NT2/D1 (cell line): ENCODE measurements around the gene ACOX2.

Experiments used
- DNase-seq: peaks from one replicate; pipeline ENCODE4 v3.0.0-alpha.2; 2011; ENCODE audit warnings: low read depth, low spot score
- H3K27me3 ChIP-seq: 2 replicates; pipeline ENCODE4 v1.6.0; 2011; ENCODE audit warnings: mild to moderate bottlenecking; ENCODE audit not compliant: insufficient read length, insufficient read depth
- H3K36me3 ChIP-seq: 2 replicates; pipeline ENCODE4 v1.6.1; 2011; ENCODE audit warnings: mild to moderate bottlenecking, low read length, mixed read lengths; ENCODE audit not compliant: insufficient read depth, insufficient read length
- H3K4me1 ChIP-seq: 2 replicates; pipeline ENCODE4 v1.5.1; 2011; ENCODE audit not compliant: insufficient read depth, insufficient read length
- H3K4me3 ChIP-seq: 2 replicates; pipeline ENCODE4 v1.5.1; 2011; ENCODE audit warnings: low read depth; ENCODE audit not compliant: insufficient read length
- H3K9ac ChIP-seq: 2 replicates; pipeline ENCODE4 v1.6.0; 2011; ENCODE audit warnings: low read depth; ENCODE audit not compliant: insufficient read length
- H3K9me3 ChIP-seq: 2 replicates; pipeline ENCODE4 v1.5.1; 2011; ENCODE audit warnings: mild to moderate bottlenecking, low read length; ENCODE audit not compliant: insufficient read depth
- SUZ12 ChIP-seq: IDR thresholded peaks from 2 replicates; pipeline ENCODE4 v1.6.1; 2011; ENCODE audit not compliant: insufficient read length, insufficient read depth; ENCODE audit errors: extremely low read depth
- YY1 ChIP-seq: IDR thresholded peaks from 2 replicates; pipeline ENCODE4 v1.6.1; 2011; ENCODE audit not compliant: insufficient read length, insufficient read depth
- ZNF274 ChIP-seq: IDR thresholded peaks from 2 replicates; pipeline ENCODE4 v1.6.1; 2011; ENCODE audit warnings: mild to moderate bottlenecking, low read depth, low read length

The ACOX2 gene

DNA sequence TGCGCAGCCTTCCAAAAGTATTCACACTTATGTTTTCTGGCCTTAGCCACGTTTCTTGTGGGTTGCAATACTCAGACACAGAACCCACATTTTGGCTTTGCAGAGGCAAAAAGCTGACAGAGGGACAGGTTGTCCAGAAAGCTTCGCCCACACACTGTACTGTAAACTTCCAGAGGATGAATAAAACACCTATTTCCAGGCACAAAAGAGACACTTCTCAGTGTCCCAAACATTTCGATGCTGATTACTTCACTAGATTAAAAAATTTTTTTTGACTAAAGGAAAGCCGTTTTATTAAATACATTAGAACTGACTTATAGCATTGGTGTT, 73.1 kb downstream of the ACOX2 start:
- Histone ChIP-seq H3K9me3 (no peaks in the 10 kb centered on the region), H3K4me3 (no peak overlapping the region), H3K4me1 (no peaks in the 10 kb centered on the region), H3K36me3 (no peaks in the 10 kb centered on the region), H3K27me3 (no peaks in the 10 kb centered on the region), H3K9ac (no peak overlapping the region)
- DNase-seq = no peak
- no peak for TF ChIP-seq SUZ12

GRCh38 chr3:58463181-58463941, 73.6 kb downstream of the ACOX2 start:
- no peaks in the 10 kb centered on the region for H3K36me3 ChIP-seq
- H3K9ac ChIP-seq = no peak overlapping the region
- peak; percentile 36 for DNase-seq
- TF ChIP-seq ZNF274 = no peak
- no peak for TF ChIP-seq YY1
- no peak for TF ChIP-seq SUZ12
- H3K9me3 ChIP-seq = no peaks in the 10 kb centered on the region
- no peaks in the 10 kb centered on the region for H3K27me3 ChIP-seq
- H3K4me1 ChIP-seq = no peaks in the 10 kb centered on the region
- H3K4me3 ChIP-seq = no peak overlapping the region

DNA sequence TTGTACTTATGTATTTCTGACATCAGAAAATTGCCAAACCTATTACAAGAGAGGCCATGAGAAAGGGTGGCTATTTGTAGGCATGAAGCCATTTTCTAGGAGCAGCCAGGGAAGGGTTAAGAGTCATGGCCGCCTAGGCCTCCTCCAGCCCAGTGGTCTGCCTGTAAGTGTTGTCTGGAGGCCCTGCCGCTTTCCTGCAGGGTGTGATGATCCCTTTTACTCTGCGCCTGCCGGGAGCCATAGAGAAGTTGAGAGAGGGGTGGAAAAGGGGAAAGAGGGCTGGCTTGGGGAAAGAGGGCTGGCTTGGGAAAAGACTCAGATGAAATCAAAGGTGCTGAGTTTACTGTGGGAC, 74.2 kb downstream of the ACOX2 start:
- H3K9ac ChIP-seq = no peak overlapping the region
- DNase-seq = no peak
- no peak for TF ChIP-seq ZNF274
- TF ChIP-seq YY1 = peak; percentile 41
- no peaks in the 10 kb centered on the region for H3K4me1 ChIP-seq
- no peak overlapping the region for H3K4me3 ChIP-seq
- no peaks in the 10 kb centered on the region for H3K36me3 ChIP-seq
- no peaks in the 10 kb centered on the region for H3K27me3 ChIP-seq
- no peaks in the 10 kb centered on the region for H3K9me3 ChIP-seq

- Histone ChIP-seq H3K4me1 (no peaks in the 10 kb centered on the region), H3K36me3 (no peaks in the 10 kb centered on the region), H3K9me3 (peaks cover 27% of the 10 kb centered on the region), H3K27me3 (no peaks in the 10 kb centered on the region), H3K9ac (no peak overlapping the region), H3K4me3 (no peak overlapping the region)
- DNase-seq = no peak
- TF ChIP-seq SUZ12 = no peak
- no peak for TF ChIP-seq YY1
- no peak for TF ChIP-seq ZNF274
Observed at GRCh38 chr3:58459160-58459559, 77.8 kb downstream of the ACOX2 start.
